Glomerular visceral epithelial cell (primary cell): ENCODE data around the gene KLHDC8B.
"Not testable (repeated sequence)": the region's sequence is repeated elsewhere in the genome, so short reads cannot be mapped to it uniquely, and the experiment has no call there.

Experiments used
- DNase-seq: peaks from one replicate; pipeline ENCODE4 v3.0.0-alpha.2; 2016; ENCODE audit errors: extremely low spot score

KLHDC8B gene

DNA sequence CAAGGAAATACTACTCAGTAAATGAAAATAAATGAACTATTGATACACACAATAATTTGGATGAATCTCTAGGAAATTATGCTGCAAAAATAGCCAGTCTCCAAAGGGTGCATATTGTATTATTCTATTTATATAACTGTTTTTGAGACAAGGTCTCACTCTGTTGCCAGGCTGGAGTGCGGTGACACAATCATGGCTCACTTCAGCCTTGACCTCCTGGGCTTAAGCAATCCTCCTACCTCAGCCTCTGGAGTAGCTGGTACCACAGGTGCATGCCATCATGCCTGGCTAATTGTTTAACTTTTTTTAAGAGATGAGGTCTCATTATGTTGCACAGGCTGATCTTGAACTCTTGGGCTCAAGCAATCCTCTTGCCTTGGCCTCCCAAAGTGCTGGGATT, 12.5 kb downstream of the KLHDC8B start:
- no peak for DNase-seq

DNA sequence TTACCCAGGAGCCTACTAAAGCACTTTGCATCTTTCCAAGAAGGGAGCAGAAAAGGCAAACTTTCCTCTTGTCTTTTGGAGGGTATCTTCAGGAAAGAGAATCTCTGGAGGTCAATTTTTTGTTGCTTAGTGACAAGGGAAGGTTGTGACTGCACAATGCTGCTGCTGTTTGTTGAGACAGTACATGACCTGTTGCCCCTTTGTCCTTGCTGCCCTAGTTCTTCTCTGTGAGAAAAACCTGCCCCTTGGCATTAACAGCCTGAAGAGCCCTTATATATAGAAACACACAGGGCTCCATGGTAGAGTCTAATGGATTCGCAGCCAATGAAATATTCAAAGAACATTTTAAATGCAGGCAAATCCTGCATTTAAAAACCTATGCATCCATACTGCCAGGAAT, 20.3 kb downstream of the KLHDC8B start:
- no peak for DNase-seq

DNA sequence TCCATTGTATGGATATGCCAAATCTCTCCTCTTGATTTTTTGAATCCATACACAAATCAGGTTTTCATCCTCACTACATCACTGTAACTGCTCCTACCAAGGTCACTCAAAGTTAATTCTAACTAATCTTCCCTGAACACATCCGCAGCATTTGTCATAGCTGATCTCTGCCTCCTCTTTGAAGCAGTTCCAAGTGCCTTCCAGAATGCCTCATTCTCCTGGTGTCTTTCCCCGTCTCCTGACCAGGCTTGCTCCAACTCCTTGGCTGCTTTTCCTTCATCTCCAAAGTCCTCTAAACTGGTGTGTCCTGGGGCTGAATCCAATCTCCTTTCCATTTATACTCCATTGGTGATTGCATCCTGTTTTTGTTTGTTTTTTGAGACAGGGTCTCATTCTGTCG, 26.8 kb downstream of the KLHDC8B start:
- DNase-seq = no peak

DNA sequence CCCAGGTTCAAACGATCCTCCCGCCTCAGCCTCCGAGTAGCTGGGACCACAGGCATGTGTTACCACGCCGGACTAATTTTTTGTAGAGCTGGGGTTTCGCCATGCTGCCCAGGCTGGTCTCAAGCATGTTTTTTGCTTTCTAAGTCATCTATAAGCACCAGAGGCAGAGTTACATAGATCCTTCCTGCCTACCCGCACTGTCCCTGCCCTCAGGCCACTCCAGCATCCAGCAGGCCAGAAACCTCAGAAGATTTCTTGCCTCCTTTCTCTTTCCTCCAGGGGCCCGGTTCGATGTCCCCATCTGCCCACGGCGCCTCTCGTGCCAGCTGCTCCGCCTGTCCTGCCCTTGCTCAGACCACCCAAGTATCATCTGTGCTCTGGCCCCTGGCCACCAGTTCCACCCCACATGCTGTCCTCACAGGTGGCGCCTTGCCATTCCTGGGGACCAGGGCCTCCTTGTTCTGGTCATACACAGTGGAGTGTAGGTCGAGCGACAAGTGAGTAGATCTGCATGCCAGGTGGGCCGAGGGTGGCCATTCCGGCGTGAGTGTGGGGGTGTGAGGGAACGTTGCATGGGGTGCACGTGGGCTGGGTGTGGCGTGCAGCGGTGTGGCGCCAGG, 27.3 kb downstream of the KLHDC8B start:
- DNase-seq = no peak

DNA sequence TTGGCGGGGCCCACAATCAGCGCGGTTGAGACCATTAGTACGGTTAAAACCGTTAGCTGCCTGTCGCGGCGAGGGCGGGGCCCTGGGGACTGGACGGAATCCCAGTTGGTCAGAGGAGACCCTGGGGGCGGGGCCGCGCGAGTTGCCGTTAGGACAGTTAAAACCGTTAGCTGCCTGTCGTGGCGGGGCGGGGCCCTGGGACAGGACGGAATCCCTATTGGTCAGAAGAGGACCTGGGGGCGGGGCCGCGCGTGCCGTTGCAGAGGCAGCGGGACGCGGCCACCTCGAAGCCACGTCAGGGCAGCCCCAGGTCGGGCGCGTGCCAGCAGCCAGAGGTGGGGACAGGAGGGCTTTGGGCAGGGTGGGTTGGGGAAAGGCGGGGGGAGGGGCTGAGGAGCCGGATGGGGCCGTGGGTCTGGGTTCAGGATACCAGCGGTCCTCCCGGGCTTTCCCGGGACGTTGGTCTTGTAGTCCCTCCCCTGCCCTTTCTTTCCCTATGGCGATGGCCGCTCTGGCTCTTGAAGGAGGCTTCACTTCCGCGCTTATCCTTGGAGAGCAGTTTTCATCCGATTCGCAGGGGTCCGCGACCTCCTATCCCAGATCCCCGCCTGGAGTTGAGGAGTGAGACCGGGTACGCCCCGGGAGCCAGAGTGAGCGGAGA, 28.0 kb downstream of the KLHDC8B start:
- DNase-seq = peak; percentile 78

DNA sequence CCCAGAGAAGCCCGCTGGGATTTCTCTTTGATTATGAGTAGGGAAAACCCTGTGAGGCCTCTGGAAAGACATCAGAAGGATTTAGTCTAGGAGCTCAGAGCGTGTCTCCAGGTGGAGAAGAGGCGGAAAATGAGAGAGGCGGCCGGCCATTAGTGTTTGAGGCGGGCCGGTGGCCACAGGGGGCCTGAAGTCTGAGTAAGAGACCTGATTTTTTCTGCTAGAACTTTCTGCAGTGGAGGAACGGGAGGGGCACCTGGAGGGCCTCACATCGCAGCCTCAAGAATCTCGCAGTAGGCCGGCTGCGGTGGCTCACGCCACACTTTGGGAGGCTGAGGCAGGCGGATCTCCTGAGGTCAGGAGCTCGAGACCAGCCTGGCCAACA, 28.5 kb downstream of the KLHDC8B start:
- no peak for DNase-seq

DNA sequence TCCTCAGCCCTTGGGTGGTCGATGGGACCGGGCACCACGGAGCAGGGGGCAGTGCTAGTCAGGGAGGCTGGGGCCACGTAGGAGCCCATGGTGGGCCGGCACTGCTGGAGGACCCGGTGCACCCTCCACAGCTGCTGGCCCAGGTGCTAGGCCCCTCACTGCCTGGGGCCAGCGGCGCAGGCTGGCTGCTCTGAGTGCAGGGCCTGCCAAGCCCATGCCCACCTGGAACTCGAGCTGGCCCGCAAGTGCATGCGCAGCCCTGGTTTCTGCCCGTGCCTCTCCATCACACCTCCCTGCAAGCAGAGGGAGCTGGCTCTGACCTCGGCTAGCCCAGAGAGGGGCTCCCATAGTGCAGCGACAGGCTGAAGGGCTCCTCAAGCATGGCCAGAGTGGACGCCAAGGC, 42.1 kb downstream of the KLHDC8B start:
- DNase-seq = no peak

DNA sequence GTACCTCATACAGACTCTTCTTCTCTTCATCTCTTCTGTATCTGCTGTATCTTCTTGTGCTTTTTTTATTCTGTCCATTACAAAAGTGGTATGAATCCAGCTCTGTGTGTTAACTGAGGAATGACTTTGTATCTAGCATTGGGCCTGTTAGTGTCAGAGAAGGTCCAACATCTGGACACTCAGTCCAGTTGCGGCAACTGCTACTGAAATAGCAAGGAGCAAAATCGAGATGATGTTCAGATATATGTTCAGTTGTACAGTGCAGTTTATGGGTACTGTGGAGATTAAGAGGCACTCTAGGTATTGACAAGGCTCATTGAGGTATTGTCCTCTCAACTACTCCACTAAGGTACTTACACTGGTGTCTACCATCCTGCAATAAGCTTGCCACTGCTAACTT, 42.6 kb downstream of the KLHDC8B start:
- no peak for DNase-seq

DNA sequence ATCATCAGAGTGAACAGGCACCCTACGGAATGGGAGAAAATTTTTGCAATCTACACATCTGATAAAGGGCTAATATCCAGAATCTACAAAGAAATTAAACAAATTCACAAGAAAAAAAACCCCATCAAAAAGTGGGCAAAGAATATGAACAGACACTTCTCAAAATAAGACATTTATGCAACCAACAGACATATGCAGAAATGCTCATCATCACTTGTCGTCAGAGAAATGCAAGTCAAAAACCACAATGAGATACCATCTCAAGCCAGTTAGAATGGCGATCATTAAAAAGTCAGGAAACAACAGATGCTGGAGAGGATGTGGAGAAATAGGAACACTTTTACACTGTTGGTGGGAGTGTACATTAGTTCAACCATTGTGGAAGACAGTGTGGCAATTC, 45.3 kb downstream of the KLHDC8B start:
- DNase-seq = not testable (repeated sequence)

DNA sequence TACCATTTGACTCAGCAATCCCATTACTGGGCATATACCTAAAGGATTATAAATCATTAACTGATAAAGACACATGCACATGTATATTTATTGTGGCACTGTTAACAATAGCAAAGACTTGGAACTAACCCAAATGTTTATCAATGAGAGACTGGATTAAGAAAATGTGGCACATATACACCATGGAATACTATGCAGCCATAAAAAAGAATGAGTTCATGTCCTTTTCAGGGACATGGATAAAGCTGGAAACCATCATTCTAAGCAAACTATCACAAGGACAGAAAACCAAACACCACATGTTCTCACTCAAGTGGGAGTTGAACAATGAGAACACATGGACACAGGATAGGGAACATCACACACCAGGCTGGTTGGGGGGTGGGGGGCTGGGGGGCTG, 45.7 kb downstream of the KLHDC8B start:
- not testable (repeated sequence) for DNase-seq

DNA sequence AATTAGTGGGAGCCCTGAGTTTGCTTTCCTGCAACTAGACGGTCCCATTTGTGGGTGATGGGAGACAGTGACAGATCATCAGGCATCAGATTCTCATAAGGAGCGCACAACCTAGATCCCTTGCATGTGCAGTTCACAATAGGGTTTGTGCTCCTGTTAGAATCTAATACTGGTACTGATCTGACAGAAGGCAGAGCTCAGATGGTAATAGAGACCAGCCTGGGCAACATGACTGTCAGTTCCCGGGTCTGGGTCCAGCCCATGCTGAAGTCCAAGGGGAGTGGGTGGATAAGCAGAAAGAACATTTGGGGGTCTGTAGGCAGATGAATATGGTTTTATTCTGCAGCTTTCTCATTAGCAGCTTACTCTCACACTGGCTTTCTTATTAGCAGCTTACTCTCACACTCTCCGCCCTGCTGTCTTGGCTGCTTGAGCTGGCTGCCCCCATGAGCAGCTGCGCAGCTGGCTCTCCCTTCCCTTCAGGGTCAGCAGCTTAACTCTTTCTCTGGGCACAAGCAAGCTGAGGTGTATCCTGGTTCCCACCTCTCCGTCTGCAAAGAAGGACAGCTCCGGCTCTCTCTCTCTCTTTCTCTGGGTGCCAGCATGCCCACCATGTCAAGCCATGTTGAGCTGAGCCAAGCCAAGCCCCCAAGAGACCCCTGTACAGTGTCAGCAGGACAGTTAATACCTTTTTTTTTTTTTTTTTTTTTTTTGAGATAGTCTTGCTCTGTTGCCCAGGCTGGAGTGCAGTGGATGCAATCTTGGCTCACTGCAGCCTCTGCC, 46.5 kb downstream of the KLHDC8B start:
- no peak for DNase-seq

DNA sequence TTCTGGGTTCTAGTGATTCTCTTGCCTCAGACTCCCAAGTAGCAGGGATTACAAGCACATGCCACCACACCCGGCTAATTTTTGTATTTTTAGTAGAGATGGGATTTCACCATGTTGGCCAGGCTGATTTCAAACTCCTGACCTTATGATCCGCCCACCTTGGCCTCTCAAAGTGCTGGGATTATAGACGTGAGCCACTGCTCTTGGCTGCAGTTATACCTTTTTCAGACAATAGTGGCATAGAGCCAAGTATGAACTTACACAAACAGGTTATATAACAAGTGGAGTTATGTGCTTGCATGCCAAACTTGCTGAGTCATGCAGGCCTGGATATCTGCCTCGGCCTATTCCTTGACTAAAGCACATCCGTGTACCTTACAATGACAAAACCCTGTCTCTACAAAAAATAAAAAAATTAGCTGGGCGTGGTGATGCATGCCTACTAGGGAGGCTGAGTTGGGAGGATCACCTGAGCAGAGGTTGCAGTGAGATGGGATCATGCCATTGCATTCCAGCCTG, 47.1 kb downstream of the KLHDC8B start:
- DNase-seq = peak; percentile 91

DNA sequence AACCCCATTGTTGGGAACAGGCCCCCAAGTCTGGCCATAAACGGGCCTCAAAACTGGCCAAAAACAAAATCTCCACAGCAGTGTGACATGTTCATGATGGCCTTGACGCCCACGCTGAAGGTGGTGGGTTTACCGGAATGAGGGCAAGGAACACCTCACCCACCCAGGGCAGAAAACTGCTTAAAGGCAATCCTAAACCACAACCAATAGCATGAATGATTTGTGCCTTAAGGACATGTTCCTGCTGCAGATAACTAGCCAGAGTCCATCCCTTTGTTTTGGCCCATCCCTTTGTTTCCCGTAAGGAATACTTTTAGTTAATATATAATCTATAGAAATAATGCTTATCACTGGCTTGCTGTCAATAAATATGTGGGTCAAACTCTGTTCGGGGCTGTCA, 47.7 kb downstream of the KLHDC8B start:
- DNase-seq = no peak

DNA sequence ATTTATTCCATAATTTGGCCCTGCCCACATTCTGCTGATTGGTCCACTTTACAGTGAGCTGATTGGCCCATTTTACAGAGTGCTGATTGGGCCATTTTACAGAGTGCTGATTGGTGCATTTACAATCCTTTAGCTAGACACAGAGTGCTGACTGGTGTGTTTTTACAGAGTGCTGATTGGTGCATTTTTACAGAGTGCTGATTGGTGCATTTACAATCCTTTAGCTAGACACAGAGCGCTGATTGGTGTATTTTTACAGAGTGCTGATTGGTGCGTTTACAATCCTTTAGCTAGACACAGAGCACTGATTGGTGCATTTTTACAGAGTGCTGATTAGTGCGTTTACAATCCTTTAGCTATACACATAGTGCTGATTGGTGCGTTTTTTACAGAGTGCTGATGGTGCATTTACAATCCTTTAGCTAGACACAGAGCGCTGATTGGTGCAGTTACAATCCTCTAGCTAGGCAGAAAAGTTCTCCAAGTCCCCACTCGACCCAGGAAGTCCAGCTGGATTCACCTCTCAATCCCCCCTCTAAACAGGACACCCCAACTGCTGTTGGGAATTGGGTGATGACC, 49.7 kb downstream of the KLHDC8B start:
- not testable (repeated sequence) for DNase-seq

DNA sequence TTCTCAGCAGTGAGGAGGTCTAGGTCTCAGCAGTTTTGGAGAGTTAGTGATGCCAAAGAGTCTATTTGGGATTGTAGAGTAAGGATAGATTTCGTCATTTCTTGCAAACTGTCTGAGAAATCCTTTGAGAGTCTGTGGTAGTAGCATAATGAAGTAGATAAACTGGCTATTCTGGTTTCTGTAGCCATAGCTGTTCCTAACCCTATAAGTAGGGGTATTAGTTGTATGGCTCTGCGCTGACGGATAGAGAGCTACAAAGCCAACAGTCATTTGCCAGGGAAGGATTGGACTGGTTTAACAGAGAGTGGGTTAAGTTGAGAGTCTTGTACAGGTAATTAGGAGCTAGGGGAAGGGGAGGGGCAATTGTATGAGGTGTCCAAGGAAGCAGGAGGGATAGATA, 50.6 kb downstream of the KLHDC8B start:
- DNase-seq = no peak
